SK-N-SH treated with all-trans-retinoic acid at 6 μM for 48 hours (cell line): ENCODE results near the gene ARL8A.
A peak's percentile ranks its signal among the peaks of the same experiment; 100 is the strongest.

Source experiments
- ZNF70 ChIP-seq: fragments of 450-650 bp; formaldehyde crosslinking; IDR thresholded peaks from 2 replicates; pipeline ENCODE4 v1.5.0; 2020; ENCODE audit warnings: mild to moderate bottlenecking, moderate library complexity
- TF ChIP-seq, protein P1 (sequence below): fragments of 250-450 bp; sonication (Bioruptor Pico); IDR thresholded peaks from 2 replicates; pipeline ENCODE4 v1.8.0; 2020; ENCODE audit warnings: mild to moderate bottlenecking, moderate library complexity, borderline replicate concordance

GRCh38 chr1:202143768-202144401, 652 bp downstream of the ARL8A start:
- TF ChIP-seq, protein P1, sequence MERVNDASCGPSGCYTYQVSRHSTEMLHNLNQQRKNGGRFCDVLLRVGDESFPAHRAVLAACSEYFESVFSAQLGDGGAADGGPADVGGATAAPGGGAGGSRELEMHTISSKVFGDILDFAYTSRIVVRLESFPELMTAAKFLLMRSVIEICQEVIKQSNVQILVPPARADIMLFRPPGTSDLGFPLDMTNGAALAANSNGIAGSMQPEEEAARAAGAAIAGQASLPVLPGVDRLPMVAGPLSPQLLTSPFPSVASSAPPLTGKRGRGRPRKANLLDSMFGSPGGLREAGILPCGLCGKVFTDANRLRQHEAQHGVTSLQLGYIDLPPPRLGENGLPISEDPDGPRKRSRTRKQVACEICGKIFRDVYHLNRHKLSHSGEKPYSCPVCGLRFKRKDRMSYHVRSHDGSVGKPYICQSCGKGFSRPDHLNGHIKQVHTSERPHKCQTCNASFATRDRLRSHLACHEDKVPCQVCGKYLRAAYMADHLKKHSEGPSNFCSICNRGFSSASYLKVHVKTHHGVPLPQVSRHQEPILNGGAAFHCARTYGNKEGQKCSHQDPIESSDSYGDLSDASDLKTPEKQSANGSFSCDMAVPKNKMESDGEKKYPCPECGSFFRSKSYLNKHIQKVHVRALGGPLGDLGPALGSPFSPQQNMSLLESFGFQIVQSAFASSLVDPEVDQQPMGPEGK (CRISPR knock-in tag) = peak; percentile 69; the same call in 1 of the 2 replicates
- TF ChIP-seq ZNF70 = no peak
